ENCODE results near the gene SVIL.
"Not testable (repeated sequence)": the region's sequence is repeated elsewhere in the genome, so short reads cannot be mapped to it uniquely, and the experiment has no call there.

The SVIL gene

DNA sequence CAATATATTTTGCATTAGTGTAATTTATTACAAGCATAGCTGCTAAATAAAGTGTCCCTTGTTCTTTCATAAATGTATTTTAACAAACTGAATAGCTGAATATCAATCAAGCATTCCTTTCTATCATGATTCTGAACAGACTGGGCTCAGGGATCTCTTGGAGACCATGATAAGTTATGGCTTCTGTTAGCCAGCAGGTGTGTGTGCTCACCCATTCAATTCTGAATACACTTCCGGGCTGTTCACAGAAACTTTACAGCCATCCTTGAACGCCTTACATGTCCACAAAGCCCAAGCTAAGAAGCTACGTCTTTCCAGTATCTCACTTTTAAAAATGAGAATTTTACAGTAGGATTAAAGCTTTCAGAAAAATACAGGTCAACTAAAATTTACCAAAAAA, 115.1 kb downstream of the SVIL start:
- Histone ChIP-seq H4K91ac (ENCODE audit: low read length) (no peak overlapping the region), H3K36me3 (ENCODE audit: control insufficient read depth in 1 of 2, insufficient read depth in 2 of 2, low read depth in 1 of 2, low read length in 2 of 2) (peaks cover 49 to 84% of the 10 kb centered on the region in 2 experiments), H3K18ac (ENCODE audit: low read depth in 1 of 2, low read length in 2 of 2) (no peak overlapping the region), H3K27me3 (ENCODE audit: control insufficient read depth in 1 of 2, insufficient read depth in 1 of 2, low read length in 2 of 2) (no peaks in the 10 kb centered on the region), H3K9ac (ENCODE audit: low read length) (no peak overlapping the region), H2BK12ac (ENCODE audit: low read length in 2 of 2) (no peak overlapping the region), H2AK5ac (ENCODE audit: low read length, severe bottlenecking) (no peak overlapping the region), H2BK120ac (ENCODE audit: low read depth, low read length) (no peak overlapping the region), H3K27ac (ENCODE audit: low read length, poor library complexity, severe bottlenecking) (no peak overlapping the region), H4K8ac (ENCODE audit: low read length) (no peak overlapping the region), H3K4ac (ENCODE audit: low read depth in 1 of 2, low read length in 2 of 2) (no peak overlapping the region), H2AFZ (ENCODE audit: low read depth, low read length) (no peak overlapping the region), H2BK15ac (ENCODE audit: low read depth, poor library complexity, severe bottlenecking) (no peak overlapping the region), H3K14ac (ENCODE audit: low read length in 2 of 2) (no peak overlapping the region), H2BK5ac (ENCODE audit: low read depth, low read length, poor library complexity, severe bottlenecking) (no peak overlapping the region), H3K4me2 (ENCODE audit: low read length, poor library complexity, severe bottlenecking) (no peak overlapping the region), H3K23ac (ENCODE audit: low read length in 2 of 2) (no peak overlapping the region), H3K9me3 (ENCODE audit: control insufficient read depth, low read length) (no peaks in the 10 kb centered on the region), H3K4me1 (ENCODE audit: control insufficient read depth, insufficient read depth, low read depth, low read length) (peaks cover 13% of the 10 kb centered on the region), H3K79me1 (replicated peaks; ENCODE audit: low read length, poor library complexity, severe bottlenecking) (peaks cover 21% of the 10 kb centered on the region), H3K4me3 (ENCODE audit: insufficient read depth in 1 of 2, low read depth in 1 of 2, low read length in 2 of 2) (no peak overlapping the region)
- WGBS, result 100% methylated on average over 1 of the region's 3 CpGs
- no peak for DNase-seq

DNA sequence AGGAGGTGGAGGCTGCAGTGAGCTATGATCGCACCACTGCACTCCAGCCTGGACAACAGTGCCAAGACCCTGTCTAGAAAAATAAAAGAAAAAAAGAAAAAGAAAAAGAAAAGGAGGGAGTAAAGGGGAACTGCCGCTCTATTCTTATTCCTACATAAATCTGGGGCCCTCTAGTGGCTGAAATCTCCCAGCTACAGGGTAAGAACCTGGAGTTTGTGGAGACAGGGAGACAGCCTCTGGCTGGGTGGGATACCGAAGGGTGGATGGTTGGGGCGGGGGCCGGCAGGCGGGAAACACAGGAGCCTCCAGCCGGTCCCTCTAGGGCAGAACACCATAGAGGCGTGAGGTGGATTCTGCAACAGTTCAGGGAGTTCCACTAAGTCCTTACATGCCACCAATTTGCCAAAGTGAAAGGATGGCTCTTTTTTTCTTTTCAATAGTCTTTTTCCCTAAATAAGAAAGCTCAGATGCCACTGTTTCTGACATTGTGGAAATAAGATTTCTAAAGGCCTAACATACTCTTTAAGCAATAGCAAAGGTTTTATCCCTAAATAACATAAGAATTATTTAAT, 117.3 kb downstream of the SVIL start:
- H2BK12ac ChIP-seq (ENCODE audit: low read length in 2 of 2), result no peak overlapping the region

DNA sequence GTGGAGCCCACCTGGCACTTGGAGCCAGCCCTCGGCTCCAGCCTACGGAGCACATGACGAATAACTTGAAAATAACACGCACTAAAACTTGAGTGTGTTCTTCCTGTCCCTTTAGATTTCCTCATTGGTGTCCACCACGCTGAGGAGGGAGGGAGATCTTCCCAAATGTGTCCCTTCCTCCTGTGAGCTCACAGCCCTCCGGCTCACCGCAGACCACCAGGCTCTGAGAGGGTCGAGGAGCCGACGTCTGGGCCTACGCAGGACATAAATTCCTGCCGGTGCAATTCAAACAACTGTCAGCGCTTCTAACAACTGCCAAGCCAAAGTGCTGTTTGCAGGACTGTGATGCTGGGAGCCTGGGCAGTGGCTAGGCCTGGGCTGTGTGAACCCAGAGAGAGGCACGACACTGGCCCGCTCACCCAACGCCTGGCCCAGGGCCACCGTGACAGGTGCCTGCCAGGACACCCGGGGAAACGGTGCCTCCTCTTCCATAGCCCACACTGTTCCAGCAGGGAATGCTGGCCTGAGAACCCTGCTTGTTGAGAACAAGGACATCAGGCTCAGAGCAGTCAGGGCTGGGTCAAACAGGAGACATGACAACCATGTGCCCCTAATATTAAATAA, 118.3 kb downstream of the SVIL start:
- DNase-seq; H2BK120ac ChIP-seq (ENCODE audit: low read depth, low read length); H4K91ac ChIP-seq (ENCODE audit: low read length); H3K4me3 ChIP-seq (ENCODE audit: insufficient read depth in 1 of 2, low read depth in 1 of 2, low read length in 2 of 2); H2BK5ac ChIP-seq (ENCODE audit: low read depth, low read length, poor library complexity, severe bottlenecking); H3K14ac ChIP-seq (ENCODE audit: low read length in 2 of 2); H3K4me2 ChIP-seq (ENCODE audit: low read length, poor library complexity, severe bottlenecking); H2AK5ac ChIP-seq (ENCODE audit: low read length, severe bottlenecking); H2BK15ac ChIP-seq (ENCODE audit: low read depth, poor library complexity, severe bottlenecking); H3K23ac ChIP-seq (ENCODE audit: low read length in 2 of 2); H4K8ac ChIP-seq (ENCODE audit: low read length); H3K18ac ChIP-seq (ENCODE audit: low read depth in 1 of 2, low read length in 2 of 2); H3K9ac ChIP-seq (ENCODE audit: low read length); H3K27me3 ChIP-seq (ENCODE audit: control insufficient read depth in 1 of 2, insufficient read depth in 1 of 2, low read length in 2 of 2); H3K4ac ChIP-seq (ENCODE audit: low read depth in 1 of 2, low read length in 2 of 2); H3K4me1 ChIP-seq (ENCODE audit: control insufficient read depth, insufficient read depth, low read depth, low read length); H2AFZ ChIP-seq (ENCODE audit: low read depth, low read length); H3K9me3 ChIP-seq (ENCODE audit: control insufficient read depth, low read length); H3K27ac ChIP-seq (ENCODE audit: low read length, poor library complexity, severe bottlenecking); H2BK12ac ChIP-seq (ENCODE audit: low read length in 2 of 2): not testable (repeated sequence)
- whole genome bisulfite sequencing, result 80% methylated on average over 19 of the region's 19 CpGs
- Histone ChIP-seq H3K79me1 (replicated peaks; ENCODE audit: low read length, poor library complexity, severe bottlenecking) (peaks cover 13% of the 10 kb centered on the region), H3K36me3 (ENCODE audit: control insufficient read depth in 1 of 2, insufficient read depth in 2 of 2, low read depth in 1 of 2, low read length in 2 of 2) (peaks cover 41 to 73% of the 10 kb centered on the region in 2 experiments)

More for the DNA sequence above, 117.3 kb downstream of the SVIL start:
- H3K27ac ChIP-seq (ENCODE audit: low read length, poor library complexity, severe bottlenecking), result no peak overlapping the region
- DNase-seq, result peak; percentile 57
- H3K4ac ChIP-seq (ENCODE audit: low read depth in 1 of 2, low read length in 2 of 2), result no peak overlapping the region
- H4K8ac ChIP-seq (ENCODE audit: low read length), result no peak overlapping the region
- H3K36me3 ChIP-seq (ENCODE audit: control insufficient read depth in 1 of 2, insufficient read depth in 2 of 2, low read depth in 1 of 2, low read length in 2 of 2), result peaks cover 44 to 74% of the 10 kb centered on the region in 2 experiments
- H2BK120ac ChIP-seq (ENCODE audit: low read depth, low read length), result no peak overlapping the region
- no peak overlapping the region for H2AFZ ChIP-seq (ENCODE audit: low read depth, low read length)
- no peaks in the 10 kb centered on the region for H3K27me3 ChIP-seq (ENCODE audit: control insufficient read depth in 1 of 2, insufficient read depth in 1 of 2, low read length in 2 of 2)
- H3K4me2 ChIP-seq (ENCODE audit: low read length, poor library complexity, severe bottlenecking), result no peak overlapping the region
- peaks cover 7% of the 10 kb centered on the region for H3K4me1 ChIP-seq (ENCODE audit: control insufficient read depth, insufficient read depth, low read depth, low read length)
- H2BK5ac ChIP-seq (ENCODE audit: low read depth, low read length, poor library complexity, severe bottlenecking), result no peak overlapping the region
- H3K9me3 ChIP-seq (ENCODE audit: control insufficient read depth, low read length), result no peaks in the 10 kb centered on the region
- no peak overlapping the region for H3K4me3 ChIP-seq (ENCODE audit: insufficient read depth in 1 of 2, low read depth in 1 of 2, low read length in 2 of 2)
- H2AK5ac ChIP-seq (ENCODE audit: low read length, severe bottlenecking), result no peak overlapping the region
- no peak overlapping the region for H2BK15ac ChIP-seq (ENCODE audit: low read depth, poor library complexity, severe bottlenecking)
- H3K9ac ChIP-seq (ENCODE audit: low read length), result no peak overlapping the region
- peaks cover 16% of the 10 kb centered on the region for H3K79me1 ChIP-seq (replicated peaks; ENCODE audit: low read length, poor library complexity, severe bottlenecking)
- H3K23ac ChIP-seq (ENCODE audit: low read length in 2 of 2), result no peak overlapping the region
- no peak overlapping the region for H3K18ac ChIP-seq (ENCODE audit: low read depth in 1 of 2, low read length in 2 of 2)
- no peak overlapping the region for H3K14ac ChIP-seq (ENCODE audit: low read length in 2 of 2)
- 73% methylated on average over 7 of the region's 8 CpGs for WGBS
- no peak overlapping the region for H4K91ac ChIP-seq (ENCODE audit: low read length)

DNA sequence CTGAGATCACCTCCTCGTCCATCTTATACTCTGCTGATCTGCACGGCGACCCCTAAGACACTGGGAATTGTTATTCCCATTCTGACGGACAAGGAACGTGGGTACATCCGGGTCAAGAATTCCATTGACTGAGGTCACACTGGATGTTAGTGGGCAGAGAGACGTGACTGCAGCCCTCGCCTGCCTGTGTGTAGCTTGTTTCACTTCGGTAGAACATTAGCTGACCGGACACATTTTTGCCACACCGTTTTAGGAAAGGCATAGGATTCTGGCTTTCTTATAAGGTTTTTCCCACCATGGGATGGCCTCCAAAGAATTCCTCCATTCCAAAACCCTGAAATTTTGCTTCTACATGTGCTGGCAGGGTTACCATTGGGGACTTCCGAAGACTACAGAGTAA, 118.9 kb downstream of the SVIL start:
- not testable (repeated sequence) for H2BK5ac ChIP-seq (ENCODE audit: low read depth, low read length, poor library complexity, severe bottlenecking); H3K9me3 ChIP-seq (ENCODE audit: control insufficient read depth, low read length); H2BK12ac ChIP-seq (ENCODE audit: low read length in 2 of 2); H3K18ac ChIP-seq (ENCODE audit: low read depth in 1 of 2, low read length in 2 of 2); H3K4me1 ChIP-seq (ENCODE audit: control insufficient read depth, insufficient read depth, low read depth, low read length); H4K91ac ChIP-seq (ENCODE audit: low read length); H2BK15ac ChIP-seq (ENCODE audit: low read depth, poor library complexity, severe bottlenecking); DNase-seq; H3K27me3 ChIP-seq (ENCODE audit: control insufficient read depth in 1 of 2, insufficient read depth in 1 of 2, low read length in 2 of 2); H2BK120ac ChIP-seq (ENCODE audit: low read depth, low read length); H2AFZ ChIP-seq (ENCODE audit: low read depth, low read length); H3K4ac ChIP-seq (ENCODE audit: low read depth in 1 of 2, low read length in 2 of 2); H4K8ac ChIP-seq (ENCODE audit: low read length); H3K9ac ChIP-seq (ENCODE audit: low read length); H3K4me3 ChIP-seq (ENCODE audit: insufficient read depth in 1 of 2, low read depth in 1 of 2, low read length in 2 of 2); H3K14ac ChIP-seq (ENCODE audit: low read length in 2 of 2); H3K23ac ChIP-seq (ENCODE audit: low read length in 2 of 2); H3K27ac ChIP-seq (ENCODE audit: low read length, poor library complexity, severe bottlenecking); H3K4me2 ChIP-seq (ENCODE audit: low read length, poor library complexity, severe bottlenecking); H2AK5ac ChIP-seq (ENCODE audit: low read length, severe bottlenecking)
- 86% methylated on average over 12 of the region's 12 CpGs for WGBS
- H3K36me3 ChIP-seq (ENCODE audit: control insufficient read depth in 1 of 2, insufficient read depth in 2 of 2, low read depth in 1 of 2, low read length in 2 of 2), result peaks cover 40 to 70% of the 10 kb centered on the region in 2 experiments
- H3K79me1 ChIP-seq (replicated peaks; ENCODE audit: low read length, poor library complexity, severe bottlenecking), result peaks cover 13% of the 10 kb centered on the region
